Lower lobe of right lung (tissue), 2 donors: ENCODE measurements around the gene RSPH6A. TPM values are rescaled to one million over a fixed set of nuclear protein-coding genes. Genes with fewer than 3 reads are reported as not detected.

ENCODE experiments used
- ATAC-seq, 2 donors: fragments of 200-7000 bp; cut with Tn5 transposase; one replicate each; pipeline ENCODE4 v1.9.1; 2020 to 2022; ENCODE audit warnings: mild to moderate bottlenecking in 2 of 2, moderate library complexity in 2 of 2
- DNase-seq: peaks from one replicate; pipeline ENCODE4 v3.0.0-alpha.2; 2020
- H3K27ac ChIP-seq: fragments of 200-600 bp; one replicate; pipeline ENCODE4 v1.8.0; 2022
- H3K27me3 ChIP-seq: fragments of 200-600 bp; one replicate; pipeline ENCODE4 v1.8.0; 2022; ENCODE audit warnings: low read depth
- H3K36me3 ChIP-seq: fragments of 200-600 bp; one replicate; pipeline ENCODE4 v1.8.0; 2022; ENCODE audit warnings: mild to moderate bottlenecking
- H3K4me1 ChIP-seq: fragments of 200-600 bp; one replicate; pipeline ENCODE4 v1.8.0; 2022
- H3K4me3 ChIP-seq: fragments of 200-600 bp; one replicate; pipeline ENCODE4 v1.8.0; 2022; ENCODE audit warnings: mild to moderate bottlenecking
- H3K9me3 ChIP-seq: fragments of 200-600 bp; one replicate; pipeline ENCODE4 v1.8.0; 2022
- CTCF ChIP-seq: fragments of 200-600 bp; IDR thresholded peaks from one replicate; pipeline ENCODE4 v1.8.0; 2022; ENCODE audit warnings: antibody characterized with exemption, mild to moderate bottlenecking
- intact Hi-C: fragments of 100-400 bp; cut with DNase I; formaldehyde crosslinking; loops from one replicate; pipeline ENCODE4 v1.11.0; 2022
- total RNA-seq: library from RNA; stranded (reverse); fragmentation: NEBNext Ultra II Directional; extraction: Animal tissue kit (Norgen Biotek cat#: 25700); gene quantifications from one replicate; pipeline ENCODE4 v1.2.1, GENCODE V29; 2021
- donor health status: DM: no; HTN: yes; CAD: no; lungs with severe emphysema.

Gene RSPH6A
- total RNA-seq, 1 donor from 2014 or later = 0.21 TPM

DNA sequence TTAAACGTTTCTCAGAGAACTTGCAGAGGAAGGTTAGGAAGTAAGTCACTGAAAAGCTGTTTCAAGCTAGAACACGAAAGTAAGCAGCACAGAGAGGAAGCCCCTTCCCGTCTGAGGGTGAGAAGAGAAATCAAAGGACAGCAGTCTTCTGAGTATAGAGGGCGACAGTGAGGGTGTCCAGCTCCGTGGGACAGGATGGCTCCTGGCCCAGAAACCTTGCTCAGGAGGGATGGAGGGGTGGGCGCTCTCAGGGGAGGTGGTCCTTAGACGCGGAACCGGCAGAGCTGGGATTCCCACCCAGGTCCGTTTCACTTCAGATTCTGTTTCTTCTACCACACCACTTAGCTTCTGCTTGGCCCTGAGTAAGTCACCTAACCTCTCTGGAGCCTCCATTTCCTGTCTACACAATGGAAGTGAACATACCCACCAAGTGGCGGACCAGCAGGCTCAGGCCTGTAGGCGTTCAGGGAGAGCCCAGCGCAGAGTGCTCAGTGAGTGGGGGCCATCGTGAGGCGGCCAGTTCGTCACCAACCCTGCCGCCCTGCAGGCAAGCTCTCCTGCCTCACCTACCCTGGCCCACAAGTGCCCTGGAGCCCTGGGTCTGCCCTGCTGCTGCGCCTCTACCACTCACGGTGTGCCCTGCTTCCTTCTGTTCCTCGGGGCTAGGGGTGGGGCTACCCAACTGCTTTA is 5.5 kb upstream of the RSPH6A start:
- peaks cover 62% of the 10 kb centered on the region for H3K36me3 ChIP-seq
- H3K27me3 ChIP-seq = no peaks in the 10 kb centered on the region
- ATAC-seq = no peak
- no peak for TF ChIP-seq CTCF
- intact Hi-C loops = no loop called here
- H3K4me1 ChIP-seq = peaks cover 8% of the 10 kb centered on the region
- H3K4me3 ChIP-seq = no peak overlapping the region
- H3K27ac ChIP-seq = no peak overlapping the region
- DNase-seq = no peak
- no peaks in the 10 kb centered on the region for H3K9me3 ChIP-seq

GRCh38 chr19:45819769-45820168 is 4.7 kb upstream of the RSPH6A start:
- Histone ChIP-seq H3K4me1 (peaks cover 8% of the 10 kb centered on the region), H3K27me3 (no peaks in the 10 kb centered on the region), H3K9me3 (no peaks in the 10 kb centered on the region), H3K27ac (no peak overlapping the region), H3K36me3 (peaks cover 54% of the 10 kb centered on the region), H3K4me3 (no peak overlapping the region)
- no peak for TF ChIP-seq CTCF
- intact Hi-C loops = no loop called here
- ATAC-seq = no peak
- no peak for DNase-seq

GRCh38 chr19:45817725-45818301 is 2.7 kb upstream of the RSPH6A start:
- DNase-seq (no peak), ATAC-seq (peak in 1 of 2 donors; percentile 11)
- no peaks in the 10 kb centered on the region for H3K9me3 ChIP-seq
- peaks cover 34% of the 10 kb centered on the region for H3K36me3 ChIP-seq
- H3K4me3 ChIP-seq = no peak overlapping the region
- H3K4me1 ChIP-seq = peaks cover 8% of the 10 kb centered on the region
- intact Hi-C loops = no loop called here
- no peak for TF ChIP-seq CTCF
- H3K27ac ChIP-seq = no peak overlapping the region
- H3K27me3 ChIP-seq = no peaks in the 10 kb centered on the region

DNA sequence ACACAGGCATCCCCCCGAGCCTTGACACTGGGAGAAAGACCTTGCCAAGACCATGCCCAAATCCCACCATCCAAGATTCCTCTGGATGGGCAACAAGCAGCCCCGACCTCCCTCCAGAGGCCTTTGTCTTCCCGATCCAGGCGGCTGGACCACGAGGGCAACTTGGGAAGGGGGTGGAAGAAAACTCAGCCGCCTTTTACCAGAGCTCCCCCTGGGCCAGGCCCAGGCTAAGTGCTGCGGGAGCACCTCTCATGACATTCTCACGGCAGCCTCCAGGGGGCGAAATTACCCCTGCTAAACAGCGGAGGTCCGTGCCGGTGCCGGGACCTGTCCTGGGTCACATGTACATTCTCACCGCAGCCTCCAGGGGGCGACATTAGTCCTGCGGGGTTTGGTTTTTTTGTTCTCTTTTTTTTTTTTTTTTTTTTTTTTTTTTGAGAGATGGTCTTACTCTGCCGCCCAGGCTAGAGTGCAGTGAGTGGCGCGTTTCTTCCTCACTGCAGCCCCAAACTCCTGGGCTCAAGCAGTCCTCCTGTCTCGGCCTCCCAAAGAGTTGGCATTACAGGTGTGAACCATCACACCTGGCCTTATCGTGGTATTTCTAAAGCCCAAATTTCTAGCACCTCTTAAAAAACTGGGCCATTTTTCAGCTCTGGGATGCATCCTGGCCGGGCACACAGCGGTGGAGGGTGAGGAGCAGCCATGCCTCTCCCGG is 2.1 kb upstream of the RSPH6A start:
- intact Hi-C loops = no loop called here
- DNase-seq = peak; percentile 96
- H3K36me3 ChIP-seq = peaks cover 28% of the 10 kb centered on the region
- no peak overlapping the region for H3K4me3 ChIP-seq
- peak; percentile 99 for TF ChIP-seq CTCF
- no peaks in the 10 kb centered on the region for H3K9me3 ChIP-seq
- peak; percentile 92 to 95 for ATAC-seq
- no peaks in the 10 kb centered on the region for H3K27me3 ChIP-seq
- H3K4me1 ChIP-seq = peaks cover 8% of the 10 kb centered on the region
- no peak overlapping the region for H3K27ac ChIP-seq

DNA sequence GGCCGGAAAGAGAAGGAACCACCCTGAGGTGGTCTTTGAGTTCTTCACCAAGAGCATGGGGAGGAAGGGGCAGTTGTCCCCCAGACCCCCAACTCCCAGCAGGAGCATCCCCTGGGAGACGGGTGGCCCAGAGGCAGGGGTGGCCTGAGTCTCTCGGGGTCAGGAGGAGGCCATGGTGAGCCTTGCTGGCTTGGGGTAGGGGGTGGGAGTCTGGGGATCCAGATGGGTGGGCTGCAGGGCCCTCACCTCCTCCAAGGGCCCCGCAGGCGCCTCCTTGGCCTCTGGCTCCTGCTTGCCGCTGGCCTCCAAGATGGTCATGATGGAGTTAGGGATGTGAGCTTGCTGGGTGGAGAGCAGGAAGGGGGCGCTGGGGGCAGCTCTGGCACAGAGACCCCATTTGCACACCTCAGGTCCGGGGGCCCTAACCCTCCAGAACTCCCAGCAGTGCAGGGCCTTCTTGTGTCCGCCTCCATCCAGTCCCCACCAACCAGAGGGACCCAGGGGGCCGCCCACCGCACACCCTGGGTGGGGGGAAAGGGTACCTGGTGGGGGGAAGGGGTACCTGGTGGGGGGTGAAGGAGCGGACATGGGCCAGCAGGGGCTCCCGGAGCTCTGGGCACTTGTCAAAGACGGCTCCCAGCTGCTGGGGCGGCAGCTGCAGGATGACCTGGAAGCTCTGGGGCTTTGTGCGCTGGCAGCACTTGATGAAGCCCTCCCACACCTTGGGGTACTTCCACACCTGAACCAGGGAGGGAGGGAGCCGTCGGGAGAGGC is 1.3 kb upstream of the RSPH6A start:
- H3K27me3 ChIP-seq = no peaks in the 10 kb centered on the region
- peaks cover 8% of the 10 kb centered on the region for H3K4me1 ChIP-seq
- ATAC-seq (peak in 1 of 2 donors; percentile 4), DNase-seq (no peak)
- no peak overlapping the region for H3K27ac ChIP-seq
- peaks cover 23% of the 10 kb centered on the region for H3K36me3 ChIP-seq
- no peak overlapping the region for H3K4me3 ChIP-seq
- H3K9me3 ChIP-seq = no peaks in the 10 kb centered on the region
- no peak for TF ChIP-seq CTCF
- intact Hi-C loops = no loop called here
